HG02943 (cell line): Measurements from ENCODE around the gene VSIR.

ENCODE experiments used
- ATAC-seq: cut with Tn5 transposase; IDR thresholded peaks from one replicate; pipeline ENCODE4 v1.9.1; 2021; ENCODE audit warnings: mild to moderate bottlenecking, low read depth, moderate library complexity; ENCODE audit not compliant: unreplicated experiment

The VSIR gene

GRCh38 chr10:71783917-71784678, 10.8 kb upstream of the VSIR start:
- ATAC-seq, result no peak

DNA sequence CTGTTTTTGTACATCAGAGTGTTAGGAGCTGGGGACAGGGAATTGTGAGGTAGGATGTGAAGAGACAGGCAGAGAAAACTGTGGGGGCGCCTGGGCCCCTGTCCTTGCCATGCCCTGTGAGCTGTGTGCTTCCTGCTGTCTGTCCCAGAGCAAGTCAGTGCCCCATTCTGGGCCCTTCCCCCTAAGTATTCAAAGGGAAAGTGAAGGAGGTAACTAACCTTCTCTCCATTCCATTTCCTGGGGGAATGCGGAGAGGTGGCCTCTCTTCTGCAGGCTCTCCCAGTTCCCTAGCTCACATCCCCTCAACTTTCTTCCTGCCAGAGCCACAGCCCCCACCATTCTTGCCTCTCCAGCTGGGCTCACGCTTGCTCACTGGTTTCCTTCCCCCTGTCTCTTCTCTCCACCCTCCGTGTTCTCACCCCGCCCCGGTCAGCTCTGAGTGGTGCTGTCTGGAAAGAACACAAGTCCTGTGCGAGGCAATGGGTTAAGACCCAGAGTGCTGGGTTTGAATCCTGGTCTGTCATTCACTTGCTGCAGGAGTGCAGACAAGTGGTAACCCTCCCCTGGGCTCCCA, 9.7 kb upstream of the VSIR start:
- ATAC-seq, result no peak

- no peak for ATAC-seq
Observed at GRCh38 chr10:71782221-71782916, 9.0 kb upstream of the VSIR start.

DNA sequence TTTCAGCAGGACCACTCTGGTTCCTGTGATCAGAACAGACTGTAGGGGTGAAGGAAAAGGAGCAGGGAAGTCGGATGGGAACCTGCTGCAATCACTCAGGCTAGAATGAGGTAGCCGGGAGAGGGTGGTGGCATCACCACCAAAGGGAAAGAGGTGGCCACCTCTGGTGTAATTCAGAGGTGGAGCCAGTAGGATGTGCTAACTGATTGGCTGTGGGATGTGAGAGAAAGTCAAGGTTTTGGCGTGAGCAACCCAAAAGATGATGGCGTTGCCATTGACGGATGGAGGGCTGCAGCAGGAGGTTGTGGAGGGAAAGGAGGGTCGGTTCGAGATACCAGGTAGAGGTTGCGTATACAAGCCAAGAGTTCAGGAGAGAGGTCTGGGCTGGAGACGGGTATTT, 7.4 kb upstream of the VSIR start:
- no peak for ATAC-seq

DNA sequence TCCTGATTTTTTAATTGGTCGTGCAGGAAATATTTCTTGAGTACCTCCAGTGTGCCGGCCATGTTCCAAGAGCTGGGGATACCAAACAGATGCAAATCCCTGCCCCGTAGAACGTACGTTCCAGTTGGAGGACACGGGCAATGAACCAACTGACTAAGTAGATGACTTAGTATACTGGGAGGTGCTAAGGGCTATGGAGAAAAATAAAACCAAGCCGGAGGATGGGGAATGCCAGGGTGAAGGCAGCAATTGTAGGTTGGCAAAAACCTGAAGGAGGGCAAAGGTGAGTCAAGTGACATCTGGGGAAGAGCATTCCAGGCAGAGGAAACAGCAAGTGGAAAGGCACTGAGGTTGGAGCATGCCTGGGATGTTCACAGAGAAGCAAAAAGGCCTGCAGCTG, 6.8 kb upstream of the VSIR start:
- ATAC-seq, result no peak

GRCh38 chr10:71779641-71780040, 6.3 kb upstream of the VSIR start:
- no peak for ATAC-seq

DNA sequence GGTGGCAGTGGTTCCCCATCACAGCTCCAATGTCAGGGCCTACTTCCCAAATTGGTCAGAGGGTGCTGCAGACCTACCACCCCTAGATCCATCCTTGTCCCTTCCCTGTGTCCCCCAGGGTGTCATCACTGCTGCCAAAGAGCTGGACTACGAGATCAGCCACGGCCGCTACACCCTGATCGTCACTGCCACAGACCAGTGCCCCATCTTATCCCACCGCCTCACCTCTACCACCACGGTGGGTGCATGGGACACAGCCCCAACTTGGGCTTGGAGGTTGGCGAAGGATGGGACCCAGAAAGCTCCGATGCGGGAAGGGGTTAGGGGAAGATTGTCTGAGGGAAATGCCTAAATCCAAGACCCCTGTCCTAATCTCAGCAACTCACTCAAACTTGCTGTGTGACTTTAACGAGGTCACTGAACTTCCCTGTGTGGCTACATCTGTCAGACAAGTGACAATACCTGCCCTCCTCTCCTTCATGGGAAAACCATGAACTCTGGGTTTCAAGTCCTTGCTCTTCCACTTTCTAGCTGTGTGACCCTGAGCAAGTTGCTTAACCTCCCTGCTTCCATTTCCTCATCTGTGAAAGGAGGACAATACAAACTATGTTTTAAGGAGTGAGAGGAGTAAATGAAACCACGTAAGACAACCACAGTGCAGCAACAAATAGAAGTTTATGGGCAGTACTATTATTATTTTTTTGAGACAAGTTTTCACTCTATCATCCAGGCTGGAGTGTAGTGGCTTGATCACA, 4.9 kb upstream of the VSIR start:
- no peak for ATAC-seq

DNA sequence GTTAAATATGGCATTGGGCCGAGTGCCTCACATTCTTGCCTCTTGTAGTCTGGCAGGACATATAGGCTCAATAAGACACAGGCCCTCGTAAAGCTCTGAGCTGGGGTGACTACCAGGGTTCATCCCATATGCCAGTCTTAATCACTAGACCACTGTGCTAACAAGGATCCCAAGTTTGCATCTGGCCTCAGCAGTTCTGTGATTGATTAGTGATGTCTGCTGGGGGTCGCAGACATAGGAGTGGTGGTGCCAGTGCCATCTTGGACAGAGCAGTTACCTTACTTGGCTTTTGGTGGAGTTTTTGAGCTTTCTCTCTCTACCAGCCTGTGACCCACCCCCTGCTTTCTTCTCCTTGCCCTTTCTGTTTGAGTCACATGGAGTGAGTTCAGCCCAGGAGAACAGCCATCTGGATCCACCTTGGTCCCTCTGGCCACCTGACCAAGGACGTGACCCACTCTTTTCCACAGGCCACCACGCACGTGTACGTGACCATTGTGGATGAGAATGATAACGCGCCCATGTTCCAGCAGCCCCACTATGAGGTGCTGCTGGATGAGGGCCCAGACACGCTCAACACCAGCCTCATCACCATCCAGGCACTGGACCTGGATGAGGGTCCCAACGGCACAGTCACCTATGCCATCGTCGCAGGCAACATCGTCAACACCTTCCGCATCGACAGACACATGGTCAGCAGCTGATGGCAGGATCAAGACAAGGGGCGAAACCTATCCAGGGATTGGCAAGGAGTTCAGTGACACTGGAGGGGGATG, 4.1 kb upstream of the VSIR start:
- ATAC-seq, result no peak

GRCh38 chr10:71776481-71776925, 3.2 kb upstream of the VSIR start:
- ATAC-seq, result no peak

- ATAC-seq, result no peak
Observed at GRCh38 chr10:71774916-71775702, 1.8 kb upstream of the VSIR start.

DNA sequence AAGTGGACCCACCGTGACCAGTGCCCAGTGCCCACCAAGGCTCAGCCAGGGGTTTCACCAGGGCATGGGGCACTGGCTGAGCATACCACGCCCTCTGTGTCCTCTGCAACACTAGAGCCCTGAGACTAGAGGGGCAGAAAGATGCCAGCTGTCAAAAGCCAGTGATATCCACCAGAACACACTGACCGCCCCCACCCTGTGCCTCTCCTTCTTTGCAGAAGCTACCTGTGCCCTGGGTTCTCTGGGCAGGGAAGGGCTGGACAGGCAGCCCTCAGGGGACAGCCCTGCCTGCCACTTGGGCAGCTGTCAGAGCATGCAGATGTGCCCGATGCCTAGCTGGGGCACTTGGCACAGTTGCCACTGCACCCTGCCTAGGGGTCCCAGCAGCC, 494 bp downstream of the VSIR start:
- no peak for ATAC-seq

- no peak for ATAC-seq
Observed at GRCh38 chr10:71771821-71772617, 1.3 kb downstream of the VSIR start.

GRCh38 chr10:71771204-71771603, 2.1 kb downstream of the VSIR start:
- no peak for ATAC-seq

DNA sequence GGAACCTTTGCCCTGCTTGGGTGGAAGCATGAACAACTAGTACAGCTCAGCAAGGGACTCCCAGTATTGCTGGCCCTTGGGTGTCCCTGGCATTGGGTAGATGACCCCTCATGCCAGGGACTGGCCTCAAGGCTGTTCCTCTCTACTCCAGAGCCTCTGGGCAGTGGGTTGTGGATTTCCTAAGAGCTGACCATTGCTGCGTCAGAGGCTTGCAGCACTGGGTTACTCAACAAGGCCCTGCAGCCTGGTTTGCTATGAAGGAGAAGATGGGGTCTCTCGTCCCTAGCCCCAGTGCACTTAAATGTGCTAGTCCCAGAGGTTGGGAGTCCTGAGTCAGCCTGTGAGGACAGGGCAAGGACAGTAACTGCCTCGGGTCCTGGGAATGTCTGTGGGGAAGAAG, 2.5 kb downstream of the VSIR start:
- ATAC-seq, result no peak

DNA sequence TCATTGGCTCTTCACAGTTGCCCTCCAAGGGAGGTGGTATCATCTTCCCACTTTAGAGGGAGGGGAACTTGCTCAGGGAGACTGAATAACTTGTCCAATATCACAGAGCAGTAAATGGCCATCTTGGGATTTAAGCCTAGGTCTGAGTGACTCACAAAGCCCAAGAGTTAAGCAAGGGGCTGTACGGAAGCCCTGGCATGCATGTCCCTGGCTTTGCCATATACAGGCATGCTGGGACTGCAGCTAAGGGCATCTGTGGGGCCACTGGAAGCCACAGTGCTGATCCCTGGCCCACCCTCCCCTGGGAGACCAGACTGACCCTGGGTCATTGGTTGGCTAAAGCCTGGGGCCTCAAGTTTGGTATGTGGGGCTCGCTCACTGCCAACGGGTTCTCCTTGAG, 3.1 kb downstream of the VSIR start:
- ATAC-seq, result no peak

DNA sequence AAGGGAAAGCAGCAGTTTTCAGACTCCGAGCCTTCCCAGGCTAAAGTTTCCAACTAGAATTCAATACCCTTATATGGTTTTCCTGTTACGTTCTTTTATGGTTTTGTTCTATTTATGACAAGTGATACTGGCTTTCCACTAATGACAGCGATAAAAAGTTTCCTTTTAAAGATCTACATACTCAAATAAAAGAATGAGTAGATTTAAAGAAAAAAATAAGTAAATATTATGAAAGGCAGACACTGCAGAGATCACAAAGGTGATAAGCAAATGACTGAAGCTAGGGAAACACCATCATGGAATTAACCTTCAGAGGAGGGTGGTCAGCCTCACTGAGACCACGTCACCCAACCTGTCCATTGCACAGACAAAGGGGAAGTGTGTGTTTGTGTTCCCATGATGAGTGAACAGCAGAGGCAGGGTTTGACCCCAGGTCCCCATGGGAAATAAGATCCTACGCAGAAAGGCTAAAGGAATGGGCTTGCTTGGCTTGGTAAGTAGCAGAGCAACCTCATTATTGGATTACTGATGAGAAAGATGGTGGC, 4.0 kb downstream of the VSIR start:
- no peak for ATAC-seq

DNA sequence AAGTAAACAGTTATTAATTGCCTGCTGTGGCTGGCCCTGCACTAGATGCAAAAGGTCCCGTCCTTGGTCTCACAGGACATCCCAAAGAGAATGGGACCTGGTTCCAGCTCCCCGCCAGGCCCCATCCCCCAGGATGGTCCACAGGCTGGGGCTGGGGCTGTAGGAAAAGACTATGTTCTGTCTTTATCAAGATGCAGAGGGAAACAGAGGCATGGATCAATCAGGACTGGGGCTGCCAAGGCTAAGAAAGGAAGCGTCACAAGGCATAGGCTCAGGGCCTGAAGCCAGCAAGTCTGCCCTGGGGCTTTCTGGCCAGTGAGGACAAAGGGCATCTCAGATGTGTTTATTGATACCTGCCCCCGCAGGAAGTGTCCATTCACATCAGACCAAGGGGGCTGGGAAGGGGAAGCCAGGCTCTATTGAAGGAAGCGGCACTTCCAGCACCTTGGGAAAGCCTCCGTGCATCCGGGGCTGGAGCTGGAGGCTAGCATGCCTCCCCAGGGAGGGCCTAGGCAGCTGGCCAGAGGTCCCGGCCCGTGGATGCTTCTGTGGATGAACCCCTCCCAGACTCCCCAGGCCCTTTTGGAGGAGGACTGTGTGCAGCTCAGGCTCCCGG, 5.8 kb downstream of the VSIR start:
- no peak for ATAC-seq
